ENCODE data around the gene CMTM2.
"Not testable (repeated sequence)": the region's sequence is repeated elsewhere in the genome, so short reads cannot be mapped to it uniquely, and the experiment has no call there.

Gene CMTM2

GRCh38 chr16:66590322-66590721 is 11.1 kb downstream of the CMTM2 start:
- DNase-seq (ENCODE audit: low read depth), result no peak
- TF ChIP-seq CTCF (IDR thresholded peaks at IDR 0.05; ENCODE audit: low read depth, low read length, missing control alignments), result no peak
- in situ Hi-C loops (cut with HindIII; ENCODE audit: low sequenced_read_pairs), result loop anchor here (25.0 kb wide), 1 partner anchor 178 kb away; no protein-coding TSS in a partner anchor
- H3K4me3 ChIP-seq (ENCODE audit: low read depth, low read length), result no peak overlapping the region

- TF ChIP-seq CTCF (IDR thresholded peaks at IDR 0.05; ENCODE audit: low read depth, low read length, missing control alignments), result no peak
- in situ Hi-C loops (cut with HindIII; ENCODE audit: low sequenced_read_pairs), result loop anchor here (25.0 kb wide), 1 partner anchor 179 kb away; no protein-coding TSS in a partner anchor
- DNase-seq (ENCODE audit: low read depth), result no peak
- no peak overlapping the region for H3K4me3 ChIP-seq (ENCODE audit: low read depth, low read length)
Observed at GRCh38 chr16:66591018-66591417, 11.8 kb downstream of the CMTM2 start.

- in situ Hi-C loops (cut with HindIII; ENCODE audit: low sequenced_read_pairs), result loop anchor here (25.0 kb wide), 1 partner anchor 180 kb away; no protein-coding TSS in a partner anchor
- no peak for TF ChIP-seq CTCF (IDR thresholded peaks at IDR 0.05; ENCODE audit: low read depth, low read length, missing control alignments)
- no peak for DNase-seq (ENCODE audit: low read depth)
Observed at GRCh38 chr16:66592241-66592640, 13.0 kb downstream of the CMTM2 start.

GRCh38 chr16:66592814-66593213 is 13.6 kb downstream of the CMTM2 start:
- in situ Hi-C loops (cut with HindIII; ENCODE audit: low sequenced_read_pairs), result loop anchor here (25.0 kb wide), 1 partner anchor 181 kb away; no protein-coding TSS in a partner anchor
- no peak for DNase-seq (ENCODE audit: low read depth)
- H3K4me3 ChIP-seq (ENCODE audit: low read depth, low read length), result no peak overlapping the region
- TF ChIP-seq CTCF (IDR thresholded peaks at IDR 0.05; ENCODE audit: low read depth, low read length, missing control alignments), result no peak

More at GRCh38 chr16:66592241-66592640, 13.0 kb downstream of the CMTM2 start:
- H3K4me3 ChIP-seq (ENCODE audit: low read depth, low read length), result no peak overlapping the region

- in situ Hi-C loops (cut with HindIII; ENCODE audit: low sequenced_read_pairs), result loop anchor here (25.0 kb wide), 1 partner anchor 182 kb away; no protein-coding TSS in a partner anchor
- no peak overlapping the region for H3K4me3 ChIP-seq (ENCODE audit: low read depth, low read length)
- no peak for TF ChIP-seq CTCF (IDR thresholded peaks at IDR 0.05; ENCODE audit: low read depth, low read length, missing control alignments)
- DNase-seq (ENCODE audit: low read depth), result no peak
Observed at GRCh38 chr16:66594739-66595138, 15.5 kb downstream of the CMTM2 start.

- in situ Hi-C loops (cut with HindIII; ENCODE audit: low sequenced_read_pairs), result loop anchor here (25.0 kb wide), 1 partner anchor 184 kb away; no protein-coding TSS in a partner anchor
- not testable (repeated sequence) for H3K4me3 ChIP-seq (ENCODE audit: low read depth, low read length); DNase-seq (ENCODE audit: low read depth)
Observed at GRCh38 chr16:66596559-66596958, 17.3 kb downstream of the CMTM2 start.

- no peak for TF ChIP-seq CTCF (IDR thresholded peaks at IDR 0.05; ENCODE audit: low read depth, low read length, missing control alignments)
- in situ Hi-C loops (cut with HindIII; ENCODE audit: low sequenced_read_pairs), result loop anchor here (25.0 kb wide), 1 partner anchor 185 kb away; no protein-coding TSS in a partner anchor
- no peak overlapping the region for H3K4me3 ChIP-seq (ENCODE audit: low read depth, low read length)
- no peak for DNase-seq (ENCODE audit: low read depth)
Observed at GRCh38 chr16:66596986-66597848, 18.0 kb downstream of the CMTM2 start.
